SK-N-SH (cell line): Measurements from ENCODE around the gene APOBEC3H. TPM values are rescaled to one million over a fixed set of nuclear protein-coding genes. Genes with fewer than 3 reads are reported as not detected.

Experiments
- CTCF ChIA-PET: fragments of 300-600, 350-600 bp; formaldehyde crosslinking; extraction: SDS; loops from one replicate; lab custom pipeline; 2021; lab: Yijun Ruan, JAX
- POLR2A ChIA-PET: fragments of 350-600 bp; sonication (Branson Sonifier 250); formaldehyde crosslinking; extraction: SDS; loops from one replicate; lab custom pipeline; 2020; ENCODE audit warnings: antibody characterized with exemption, inconsistent platforms; lab: Yijun Ruan, JAX
- DNase-seq: peaks from one replicate; pipeline ENCODE4 v3.0.0; 2012
- H2AFZ ChIP-seq: fragments of 200-600 bp; sonication (generic); 2 replicates; pipeline ENCODE4 v1.8.1; 2016; ENCODE audit warnings: antibody characterized with exemption, mild to moderate bottlenecking, low read depth
- H3F3A ChIP-seq: fragments of 200-600 bp; sonication (generic); replicated peaks from 2 replicates; pipeline ENCODE3; 2016; ENCODE audit warnings: antibody characterized with exemption, mild to moderate bottlenecking; ENCODE audit not compliant: insufficient read depth
- H3K27ac ChIP-seq, 2 experiments: fragments of 200-500 bp in 1 of 2; fragments of 200-600 bp in 1 of 2; sonication (Bioruptor generic) in 1 of 2; sonication (generic), shearing (Covaris generic) in 1 of 2; 2 replicates each; pipeline versions ENCODE4 v1.5.1 to v1.6.1; 2014 to 2016; ENCODE audit warnings: low read depth in 2 of 2, inconsistent platforms in 1 of 2, low read length in 1 of 2, mild to moderate bottlenecking in 1 of 2, mixed read lengths in 1 of 2
- H3K27me3 ChIP-seq: fragments of 200-600 bp; sonication (generic), shearing (Covaris generic); 2 replicates; pipeline ENCODE4 v1.6.1; 2016; ENCODE audit warnings: mixed run types; ENCODE audit not compliant: insufficient read depth
- H3K36me3 ChIP-seq, 2 experiments: fragments of 200-500 bp in 1 of 2; fragments of 200-600 bp in 1 of 2; sonication (Bioruptor generic) in 1 of 2; sonication (generic) in 1 of 2; replicated peaks in 1 of 2; 2 replicates each; pipeline versions ENCODE3 to v1.5.1; 2014 to 2016; ENCODE audit warnings: low read length in 1 of 2, mild to moderate bottlenecking in 1 of 2; ENCODE audit not compliant: insufficient read depth in 2 of 2, control insufficient read depth in 1 of 2
- H3K4me1 ChIP-seq, 2 experiments: fragments of 200-500 bp in 1 of 2; fragments of 200-600 bp in 1 of 2; sonication (Bioruptor generic) in 1 of 2; sonication (generic), shearing (Covaris generic) in 1 of 2; 2 replicates each; pipeline versions ENCODE4 v1.5.1 to v1.6.1; 2014 to 2016; ENCODE audit warnings: low read depth in 1 of 2, low read length in 1 of 2, mixed run types in 1 of 2; ENCODE audit not compliant: insufficient read depth in 2 of 2, control insufficient read depth in 1 of 2
- H3K4me2 ChIP-seq: fragments of 200-600 bp; sonication (generic), shearing (Covaris generic); 2 replicates; pipeline ENCODE4 v1.6.1; 2017; ENCODE audit warnings: mixed run types
- H3K4me3 ChIP-seq, 2 experiments: fragments of 200-500 bp in 1 of 2; fragments of 200-600 bp in 1 of 2; sonication (Bioruptor generic) in 1 of 2; sonication (generic), shearing (Covaris generic) in 1 of 2; 2 replicates each; pipeline versions ENCODE4 v1.5.1 to v1.8.1; 2014 to 2016; ENCODE audit warnings: low read depth in 2 of 2, inconsistent platforms in 1 of 2, low read length in 1 of 2, mild to moderate bottlenecking in 1 of 2, mixed read lengths in 1 of 2, moderate library complexity in 1 of 2
- H3K79me2 ChIP-seq: fragments of 200-600 bp; sonication (generic); 2 replicates; pipeline ENCODE4 v1.8.1; 2017; ENCODE audit warnings: mild to moderate bottlenecking; ENCODE audit not compliant: insufficient read depth
- H3K9ac ChIP-seq: fragments of 200-600 bp; sonication (generic); 2 replicates; pipeline ENCODE4 v1.6.1; 2017; ENCODE audit warnings: mixed run types
- H3K9me2 ChIP-seq: fragments of 200-600 bp; sonication (generic); 2 replicates; pipeline ENCODE4 v1.6.1; 2017; ENCODE audit warnings: mixed run types
- H3K9me3 ChIP-seq: fragments of 200-600 bp; sonication (generic); 2 replicates; pipeline ENCODE4 v1.6.1; 2017; ENCODE audit warnings: mixed run types, mild to moderate bottlenecking, moderate library complexity
- H4K20me1 ChIP-seq: fragments of 200-600 bp; sonication (generic); 2 replicates; pipeline ENCODE4 v1.6.1; 2017; ENCODE audit warnings: mild to moderate bottlenecking, mixed run types; ENCODE audit not compliant: insufficient read depth
- CHD2 ChIP-seq: fragments of 150-350 bp; IDR thresholded peaks from 2 replicates; pipeline ENCODE4 v1.6.1; 2018; ENCODE audit warnings: low read length; ENCODE audit not compliant: partially characterized antibody
- EZH2phosphoT487 ChIP-seq: fragments of 200-600 bp; sonication (generic); IDR thresholded peaks from 2 replicates; pipeline ENCODE4 v1.6.1; 2017; ENCODE audit warnings: low read depth, mixed run types, mild to moderate bottlenecking, antibody characterized with exemption, moderate library complexity, borderline replicate concordance
- GATA2 ChIP-seq: sonication (generic); formaldehyde crosslinking; IDR thresholded peaks from 2 replicates; pipeline ENCODE4 v1.5.0; 2020; ENCODE audit warnings: mild to moderate bottlenecking, missing genetic modification reagents
- MEF2A ChIP-seq: IDR thresholded peaks from 2 replicates; pipeline ENCODE4 v1.4.0; 2012; ENCODE audit warnings: low read depth, borderline replicate concordance
- MXI1 ChIP-seq: IDR thresholded peaks from 2 replicates; pipeline ENCODE4 v1.6.1; 2012; ENCODE audit warnings: mild to moderate bottlenecking, low read depth, low read length, improper control_type of control experiment
- NFIC ChIP-seq: IDR thresholded peaks from 2 replicates; pipeline ENCODE4 v1.4.0; 2012; ENCODE audit warnings: borderline replicate concordance
- NRF1 ChIP-seq: IDR thresholded peaks from 2 replicates; pipeline ENCODE4 v1.6.1; 2012; ENCODE audit warnings: low read depth, mild to moderate bottlenecking, low read length
- POLR2AphosphoS5 ChIP-seq: IDR thresholded peaks from 2 replicates; pipeline ENCODE4 v1.6.1; 2012; ENCODE audit warnings: low read depth, low read length
- RAD21 ChIP-seq: IDR thresholded peaks from 2 replicates; pipeline ENCODE4 v1.6.1; 2012; ENCODE audit warnings: mild to moderate bottlenecking, low read length
- RFX5 ChIP-seq: IDR thresholded peaks from 2 replicates; pipeline ENCODE4 v1.6.1; 2012; ENCODE audit warnings: mild to moderate bottlenecking, improper control_type of control experiment, low read length
- SIN3A ChIP-seq: IDR thresholded peaks from 2 replicates; pipeline ENCODE4 v1.6.1; 2012; ENCODE audit warnings: low read depth, mild to moderate bottlenecking, low read length, moderate library complexity, borderline replicate concordance
- SMC3 ChIP-seq: IDR thresholded peaks from 2 replicates; pipeline ENCODE4 v1.6.1; 2012; ENCODE audit warnings: low read depth, low read length, improper control_type of control experiment
- TAF1 ChIP-seq: IDR thresholded peaks from 2 replicates; pipeline ENCODE4 v1.6.1; 2012; ENCODE audit warnings: low read depth, mild to moderate bottlenecking, low read length, moderate library complexity, borderline replicate concordance
- TEAD4 ChIP-seq: IDR thresholded peaks from 2 replicates; pipeline ENCODE4 v1.4.0; 2012; ENCODE audit warnings: mild to moderate bottlenecking, borderline replicate concordance; ENCODE audit not compliant: insufficient read depth
- WGBS: methylation state at CpG from one replicate; pipeline ENCODE4 v1.1.6; 2017; ENCODE audit warnings: low lambda C conversion rate; 5-methylcytosine and 5-hydroxymethylcytosine counted together
- polyA plus RNA-seq, 3 experiments: library from polyadenylated mRNA; depleted of rRNA; stranded (reverse); fragments of >200 nt; gene quantifications; 2 replicates each; pipeline ENCODE4 v1.2.3, GENCODE V29; 2012
- TF ChIP-seq, protein P1 (sequence below): fragments of 200-600 bp; sonication (generic); IDR thresholded peaks from 2 replicates; pipeline ENCODE4 v1.6.1; 2017; ENCODE audit warnings: antibody characterized with exemption, mild to moderate bottlenecking, moderate library complexity
- TF ChIP-seq, protein P2 (sequence below): IDR thresholded peaks from 2 replicates; pipeline ENCODE4; 2012
- TF ChIP-seq, protein P3 (sequence below): fragments of 150-350 bp; IDR thresholded peaks from 2 replicates; pipeline ENCODE4 v1.6.1; 2016; ENCODE audit warnings: mild to moderate bottlenecking, low read depth, low read length
- TF ChIP-seq, protein P4 (sequence below): IDR thresholded peaks from 2 replicates; pipeline ENCODE4 v1.6.1; 2012; ENCODE audit warnings: mild to moderate bottlenecking, low read depth, low read length, moderate library complexity

The APOBEC3H gene
- polyA plus RNA-seq, 1 of the 3 experiments (the other 2 are of a cell fraction) = 0.18 TPM

DNA sequence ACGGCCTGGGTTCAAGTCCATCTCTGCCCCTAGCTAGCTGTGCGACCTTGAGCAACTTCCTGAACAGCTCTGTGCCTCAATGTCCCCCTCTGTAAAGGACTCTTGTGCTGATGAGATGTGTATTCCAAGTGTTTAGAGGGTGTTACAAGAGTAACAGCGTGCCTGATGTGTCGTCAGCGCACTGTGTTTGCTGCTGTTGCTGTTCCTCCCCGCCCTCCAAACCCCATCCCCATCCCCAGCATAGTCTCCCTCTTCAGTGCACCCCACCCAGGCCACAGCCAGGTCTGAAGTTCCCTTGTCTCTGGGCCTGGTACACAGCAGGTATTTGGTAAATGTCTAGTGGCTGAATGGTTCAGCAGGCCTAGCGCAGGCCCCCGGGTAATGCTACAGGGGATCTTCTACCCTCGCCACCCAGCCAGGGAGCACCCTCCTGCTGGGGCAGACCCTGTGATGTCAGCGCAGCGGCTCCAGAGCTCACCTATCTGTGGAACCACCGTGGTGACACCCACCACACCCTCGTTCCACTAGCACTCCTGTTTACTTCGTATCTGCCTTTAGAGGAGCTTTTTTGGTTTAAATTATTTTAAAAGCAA lies 45.1 kb downstream of the APOBEC3H start (continued):
- TF ChIP-seq, protein P1, sequence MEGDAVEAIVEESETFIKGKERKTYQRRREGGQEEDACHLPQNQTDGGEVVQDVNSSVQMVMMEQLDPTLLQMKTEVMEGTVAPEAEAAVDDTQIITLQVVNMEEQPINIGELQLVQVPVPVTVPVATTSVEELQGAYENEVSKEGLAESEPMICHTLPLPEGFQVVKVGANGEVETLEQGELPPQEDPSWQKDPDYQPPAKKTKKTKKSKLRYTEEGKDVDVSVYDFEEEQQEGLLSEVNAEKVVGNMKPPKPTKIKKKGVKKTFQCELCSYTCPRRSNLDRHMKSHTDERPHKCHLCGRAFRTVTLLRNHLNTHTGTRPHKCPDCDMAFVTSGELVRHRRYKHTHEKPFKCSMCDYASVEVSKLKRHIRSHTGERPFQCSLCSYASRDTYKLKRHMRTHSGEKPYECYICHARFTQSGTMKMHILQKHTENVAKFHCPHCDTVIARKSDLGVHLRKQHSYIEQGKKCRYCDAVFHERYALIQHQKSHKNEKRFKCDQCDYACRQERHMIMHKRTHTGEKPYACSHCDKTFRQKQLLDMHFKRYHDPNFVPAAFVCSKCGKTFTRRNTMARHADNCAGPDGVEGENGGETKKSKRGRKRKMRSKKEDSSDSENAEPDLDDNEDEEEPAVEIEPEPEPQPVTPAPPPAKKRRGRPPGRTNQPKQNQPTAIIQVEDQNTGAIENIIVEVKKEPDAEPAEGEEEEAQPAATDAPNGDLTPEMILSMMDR = no peak
- TF ChIP-seq TAF1 (no peak), POLR2AphosphoS5 (no peak), NRF1 (no peak), RAD21 (no peak), CHD2 (no peak)
- TF ChIP-seq, protein P2, sequence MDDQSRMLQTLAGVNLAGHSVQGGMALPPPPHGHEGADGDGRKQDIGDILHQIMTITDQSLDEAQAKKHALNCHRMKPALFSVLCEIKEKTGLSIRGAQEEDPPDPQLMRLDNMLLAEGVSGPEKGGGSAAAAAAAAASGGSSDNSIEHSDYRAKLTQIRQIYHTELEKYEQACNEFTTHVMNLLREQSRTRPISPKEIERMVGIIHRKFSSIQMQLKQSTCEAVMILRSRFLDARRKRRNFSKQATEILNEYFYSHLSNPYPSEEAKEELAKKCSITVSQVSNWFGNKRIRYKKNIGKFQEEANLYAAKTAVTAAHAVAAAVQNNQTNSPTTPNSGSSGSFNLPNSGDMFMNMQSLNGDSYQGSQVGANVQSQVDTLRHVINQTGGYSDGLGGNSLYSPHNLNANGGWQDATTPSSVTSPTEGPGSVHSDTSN = no peak
- TF ChIP-seq, protein P3, sequence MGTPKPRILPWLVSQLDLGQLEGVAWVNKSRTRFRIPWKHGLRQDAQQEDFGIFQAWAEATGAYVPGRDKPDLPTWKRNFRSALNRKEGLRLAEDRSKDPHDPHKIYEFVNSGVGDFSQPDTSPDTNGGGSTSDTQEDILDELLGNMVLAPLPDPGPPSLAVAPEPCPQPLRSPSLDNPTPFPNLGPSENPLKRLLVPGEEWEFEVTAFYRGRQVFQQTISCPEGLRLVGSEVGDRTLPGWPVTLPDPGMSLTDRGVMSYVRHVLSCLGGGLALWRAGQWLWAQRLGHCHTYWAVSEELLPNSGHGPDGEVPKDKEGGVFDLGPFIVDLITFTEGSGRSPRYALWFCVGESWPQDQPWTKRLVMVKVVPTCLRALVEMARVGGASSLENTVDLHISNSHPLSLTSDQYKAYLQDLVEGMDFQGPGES = no peak

DNA sequence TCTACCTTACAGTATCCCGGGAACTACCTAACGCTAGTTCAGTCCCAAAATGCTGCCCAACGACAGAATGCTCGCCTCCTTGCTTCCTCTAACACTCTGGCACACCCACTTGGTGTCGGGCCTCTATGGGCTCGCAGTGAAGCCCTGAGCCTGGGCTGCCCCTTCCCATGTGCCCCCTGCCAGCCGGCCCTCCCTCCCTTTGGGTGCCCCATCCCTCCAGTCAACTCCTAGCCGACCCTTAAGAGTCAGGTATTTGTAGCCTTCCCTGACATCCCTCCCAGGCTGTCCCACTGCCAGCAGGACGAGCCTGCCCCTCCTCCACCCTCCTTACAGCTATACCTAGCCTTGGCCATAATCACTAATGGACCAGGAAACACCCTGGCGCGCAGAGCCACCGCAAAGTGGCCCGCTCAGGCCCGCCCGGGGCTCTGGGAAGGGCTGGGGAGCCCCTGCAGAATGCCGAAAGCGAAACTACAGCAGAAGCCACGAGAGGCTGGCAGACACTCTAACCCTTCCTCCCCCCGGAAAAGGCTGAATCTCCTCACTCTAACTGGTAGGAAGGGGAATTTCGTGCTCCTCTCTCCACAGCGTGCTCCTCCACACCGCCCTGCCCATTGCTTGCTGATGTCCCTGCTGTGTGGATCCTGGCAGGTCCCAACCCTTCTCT lies 47.2 kb downstream of the APOBEC3H start:
- no peak for DNase-seq
- no peaks in the 10 kb centered on the region for H3K36me3 ChIP-seq
- no peak overlapping the region for H3K9ac ChIP-seq
- H3K9me2 ChIP-seq = no peaks in the 10 kb centered on the region
- WGBS = 44% methylated on average over 4 of the region's 22 CpGs
- no peak overlapping the region for H3K4me2 ChIP-seq
- no peaks in the 10 kb centered on the region for H4K20me1 ChIP-seq
- no peak overlapping the region for H3K27ac ChIP-seq
- H2AFZ ChIP-seq = no peak overlapping the region
- no peaks in the 10 kb centered on the region for H3K27me3 ChIP-seq
- ChIA-PET POLR2A (no interaction called here), CTCF (no interaction called here)
- no peaks in the 10 kb centered on the region for H3K79me2 ChIP-seq
- no peaks in the 10 kb centered on the region for H3K9me3 ChIP-seq
- H3K4me3 ChIP-seq = no peak overlapping the region
- peaks cover 0 to 7% of the 10 kb centered on the region in 2 experiments; a peak in 1 of 4 replicates for H3K4me1 ChIP-seq
- peaks cover 4% of the 10 kb centered on the region for H3F3A ChIP-seq
- TF ChIP-seq TEAD4 (no peak), GATA2 (CRISPR knock-in tag) (no peak), MXI1 (no peak), SMC3 (no peak), EZH2phosphoT487 (no peak), SIN3A (no peak), RFX5 (no peak), POLR2AphosphoS5 (no peak), MEF2A (no peak), NFIC (no peak)
- TF ChIP-seq, protein P3 = no peak
- TF ChIP-seq, protein P4, sequence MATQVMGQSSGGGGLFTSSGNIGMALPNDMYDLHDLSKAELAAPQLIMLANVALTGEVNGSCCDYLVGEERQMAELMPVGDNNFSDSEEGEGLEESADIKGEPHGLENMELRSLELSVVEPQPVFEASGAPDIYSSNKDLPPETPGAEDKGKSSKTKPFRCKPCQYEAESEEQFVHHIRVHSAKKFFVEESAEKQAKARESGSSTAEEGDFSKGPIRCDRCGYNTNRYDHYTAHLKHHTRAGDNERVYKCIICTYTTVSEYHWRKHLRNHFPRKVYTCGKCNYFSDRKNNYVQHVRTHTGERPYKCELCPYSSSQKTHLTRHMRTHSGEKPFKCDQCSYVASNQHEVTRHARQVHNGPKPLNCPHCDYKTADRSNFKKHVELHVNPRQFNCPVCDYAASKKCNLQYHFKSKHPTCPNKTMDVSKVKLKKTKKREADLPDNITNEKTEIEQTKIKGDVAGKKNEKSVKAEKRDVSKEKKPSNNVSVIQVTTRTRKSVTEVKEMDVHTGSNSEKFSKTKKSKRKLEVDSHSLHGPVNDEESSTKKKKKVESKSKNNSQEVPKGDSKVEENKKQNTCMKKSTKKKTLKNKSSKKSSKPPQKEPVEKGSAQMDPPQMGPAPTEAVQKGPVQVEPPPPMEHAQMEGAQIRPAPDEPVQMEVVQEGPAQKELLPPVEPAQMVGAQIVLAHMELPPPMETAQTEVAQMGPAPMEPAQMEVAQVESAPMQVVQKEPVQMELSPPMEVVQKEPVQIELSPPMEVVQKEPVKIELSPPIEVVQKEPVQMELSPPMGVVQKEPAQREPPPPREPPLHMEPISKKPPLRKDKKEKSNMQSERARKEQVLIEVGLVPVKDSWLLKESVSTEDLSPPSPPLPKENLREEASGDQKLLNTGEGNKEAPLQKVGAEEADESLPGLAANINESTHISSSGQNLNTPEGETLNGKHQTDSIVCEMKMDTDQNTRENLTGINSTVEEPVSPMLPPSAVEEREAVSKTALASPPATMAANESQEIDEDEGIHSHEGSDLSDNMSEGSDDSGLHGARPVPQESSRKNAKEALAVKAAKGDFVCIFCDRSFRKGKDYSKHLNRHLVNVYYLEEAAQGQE = no peak
- TF ChIP-seq, protein P1 = no peak
